Measurements from ENCODE around the gene OCRL.

DNA sequence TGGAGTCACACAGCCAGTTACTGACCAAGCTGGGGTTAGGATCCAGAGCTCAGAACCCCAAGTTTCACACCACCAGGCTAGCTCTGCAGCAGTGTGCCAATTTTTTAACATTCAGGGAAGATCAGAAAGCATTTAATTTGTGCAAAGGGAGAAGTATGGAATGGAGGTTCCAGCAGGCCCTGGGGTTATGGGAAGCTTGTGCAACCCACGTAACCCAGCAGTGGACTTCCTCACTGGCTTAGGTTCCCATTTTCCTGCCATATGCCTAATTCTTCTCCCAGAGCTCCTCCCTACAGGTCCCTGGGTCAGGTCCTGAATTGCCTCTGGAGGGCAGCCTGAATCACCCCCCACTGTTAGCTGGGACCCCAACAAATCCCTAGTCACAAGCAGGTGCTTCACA lies 100.7 kb downstream of the OCRL start:
- TF ChIP-seq CTCF (IDR thresholded peaks at IDR 0.05), result no peak
- no peak for TF ChIP-seq POLR2A (IDR thresholded peaks at IDR 0.05)

All from testis (tissue), 2 donors.